DND-41 (cell line): Measurements from ENCODE around the gene TRIM47.

ENCODE experiments used
- CTCF ChIP-seq: IDR thresholded peaks from 2 replicates; pipeline ENCODE4 v1.5.1; 2012; ENCODE audit warnings: borderline replicate concordance, low read length, moderate library complexity, mild to moderate bottlenecking; ENCODE audit not compliant: poor library complexity, severe bottlenecking; ENCODE audit errors: extremely low read depth
- EZH2 ChIP-seq: IDR thresholded peaks from 3 replicates; pipeline ENCODE4 v1.6.1; 2012; ENCODE audit warnings: borderline replicate concordance, low read depth, mild to moderate bottlenecking, moderate library complexity, low read length, inconsistent platforms; ENCODE audit not compliant: severe bottlenecking

- TF ChIP-seq CTCF: no peak
- TF ChIP-seq EZH2: no peak
Observed at GRCh38 chr17:75925912-75926311, 47.5 kb upstream of the TRIM47 start.
